ENCODE measurements around the gene NELFA. TPM values are rescaled to one million over a fixed set of nuclear protein-coding genes. Genes with fewer than 3 reads are reported as not detected.

NELFA gene
- total and polyA plus RNA-seq, 4 donors = 7.1 to 11.8 (median 9.3) TPM

DNA sequence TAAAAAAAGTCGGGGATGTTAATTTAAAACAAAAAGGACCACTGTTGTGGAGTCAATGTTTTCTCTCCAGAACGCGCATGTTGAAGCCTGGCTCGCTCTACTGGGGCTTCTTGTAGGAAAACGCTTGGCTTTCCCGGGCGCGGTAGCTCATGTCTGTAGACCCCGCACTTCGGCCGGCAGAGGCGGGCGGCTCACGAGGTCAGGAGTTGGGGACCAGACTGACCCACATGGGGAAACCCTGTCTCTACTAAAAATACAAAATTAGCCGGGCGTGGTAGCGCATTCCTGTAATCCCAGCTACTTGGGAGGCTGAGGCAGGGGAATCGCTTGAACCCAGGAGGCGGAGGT, 15.6 kb downstream of the NELFA start:
- Histone ChIP-seq H3K4me3 (ENCODE audit: low read depth in 1 of 3, low read length in 3 of 3) (no peak overlapping the region), H3K9ac (ENCODE audit: low read depth in 1 of 2, low read length in 2 of 2) (no peak overlapping the region), H3K36me3 (ENCODE audit: control insufficient read depth in 4 of 4, insufficient read depth in 3 of 4, low read depth in 1 of 4, low read length in 3 of 4) (peaks cover 6 to 19% (median 9%) of the 10 kb centered on the region in 4 donors), H3K4me1 (ENCODE audit: control insufficient read depth in 4 of 4, insufficient read depth in 4 of 4, low read length in 3 of 4) (no peaks in the 10 kb centered on the region), H3K27me3 (ENCODE audit: control insufficient read depth in 4 of 4, insufficient read depth in 4 of 4, low read length in 3 of 4) (no peaks in the 10 kb centered on the region), H3K9me3 (ENCODE audit: control insufficient read depth in 4 of 4, low read length in 3 of 4) (no peaks in the 10 kb centered on the region), H3K27ac (ENCODE audit: low read depth in 1 of 2, low read length in 2 of 2) (no peak overlapping the region)
- no peak for DNase-seq (ENCODE audit: low spot score)
- WGBS = 96% methylated on average over 19 of the region's 19 CpGs
- no peak for TF ChIP-seq FOXA1 (IDR thresholded peaks at IDR 0.05)

DNA sequence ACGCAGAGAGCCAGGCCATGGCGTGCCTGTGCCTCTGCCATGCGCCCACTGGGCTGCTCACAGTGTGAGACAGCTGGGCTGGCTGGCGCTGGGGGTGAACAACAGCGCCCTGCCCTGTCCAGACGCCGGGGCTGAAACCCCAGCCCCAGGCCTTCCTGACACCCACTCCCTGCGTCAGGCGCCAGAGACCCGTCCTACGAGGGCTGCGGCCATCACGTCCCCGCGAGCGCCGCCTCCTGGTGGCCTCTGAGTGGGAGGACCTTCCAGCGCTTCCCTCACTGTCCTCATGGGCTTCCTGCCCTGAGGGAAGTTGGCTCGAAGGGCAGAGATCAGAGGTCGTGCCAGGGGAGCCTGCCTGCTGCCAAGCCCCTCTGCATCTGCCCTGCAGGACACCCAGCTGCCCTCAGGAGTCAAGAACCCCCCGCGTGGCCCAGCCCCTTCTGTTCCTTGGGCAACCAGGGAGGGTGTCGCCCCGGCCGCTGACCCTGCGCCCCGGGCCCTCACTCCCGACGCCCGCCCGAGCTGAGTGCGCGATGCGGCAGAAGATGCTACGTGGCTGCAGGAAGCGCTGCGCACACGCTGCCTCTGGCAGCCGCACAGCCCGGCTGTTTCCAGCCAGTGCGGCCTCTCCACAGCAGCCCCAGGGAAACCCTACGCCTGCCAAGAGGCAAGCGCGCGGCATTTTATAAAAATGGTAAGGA, 16.2 kb downstream of the NELFA start:
- Histone ChIP-seq H3K4me1 (ENCODE audit: control insufficient read depth in 4 of 4, insufficient read depth in 4 of 4, low read length in 3 of 4) (no peaks in the 10 kb centered on the region), H3K27ac (ENCODE audit: low read depth in 1 of 2, low read length in 2 of 2) (no peak overlapping the region), H3K36me3 (ENCODE audit: control insufficient read depth in 4 of 4, insufficient read depth in 3 of 4, low read depth in 1 of 4, low read length in 3 of 4) (peaks cover 6 to 21% (median 12%) of the 10 kb centered on the region in 4 donors), H3K9ac (ENCODE audit: low read depth in 1 of 2, low read length in 2 of 2) (no peak overlapping the region), H3K27me3 (ENCODE audit: control insufficient read depth in 4 of 4, insufficient read depth in 4 of 4, low read length in 3 of 4) (no peaks in the 10 kb centered on the region), H3K4me3 (ENCODE audit: low read depth in 1 of 3, low read length in 3 of 3) (no peak overlapping the region), H3K9me3 (ENCODE audit: control insufficient read depth in 4 of 4, low read length in 3 of 4) (no peaks in the 10 kb centered on the region)
- no peak for TF ChIP-seq FOXA1 (IDR thresholded peaks at IDR 0.05)
- TF ChIP-seq HNF4A (conservative IDR thresholded peaks at IDR 0.05) = no peak
- WGBS = 87% methylated on average over 45 of the region's 45 CpGs
- no peak for DNase-seq (ENCODE audit: low spot score)

DNA sequence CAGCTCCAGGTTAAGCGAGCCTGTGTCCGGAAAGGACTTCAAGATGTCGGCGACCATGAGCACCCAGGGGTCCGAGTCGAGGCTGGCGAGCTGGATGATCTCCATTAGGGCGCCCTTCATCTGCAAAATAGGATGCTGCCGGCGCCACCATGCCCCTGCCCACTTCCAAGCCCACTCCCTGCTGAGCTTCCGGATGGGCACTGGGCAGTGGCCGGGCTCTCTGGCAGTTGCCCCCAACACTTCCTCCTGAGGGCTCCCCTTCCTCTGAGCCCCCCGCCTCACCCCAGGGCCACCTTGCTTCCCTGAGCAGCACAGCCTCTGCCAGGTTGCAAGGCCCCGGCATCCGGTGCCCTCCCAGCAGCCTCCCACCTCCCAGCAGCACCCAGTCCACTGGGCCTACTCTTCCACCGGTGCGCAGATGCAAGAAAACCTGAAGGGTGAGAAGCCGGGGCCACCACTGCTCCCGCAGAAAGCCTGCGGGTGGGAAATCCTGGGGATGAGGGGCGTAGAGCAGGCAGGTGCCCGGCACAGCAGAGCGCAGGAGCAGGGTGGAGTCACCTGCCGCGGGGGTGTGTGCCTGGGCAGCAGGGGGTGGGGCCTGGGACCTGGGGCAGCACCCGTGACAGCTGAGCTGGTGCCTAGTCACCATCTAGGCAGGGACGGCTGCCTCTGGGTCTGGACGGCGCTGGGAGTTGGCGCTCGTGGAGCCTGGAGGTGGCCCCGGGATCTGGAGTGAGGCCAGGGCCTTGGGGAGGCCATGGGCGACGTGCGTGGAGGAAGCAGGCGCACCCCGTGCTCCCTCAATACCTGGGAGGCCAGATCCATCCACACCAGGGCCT, 17.0 kb downstream of the NELFA start:
- 96% methylated on average over 37 of the region's 37 CpGs for WGBS
- Histone ChIP-seq H3K4me1 (ENCODE audit: control insufficient read depth in 4 of 4, insufficient read depth in 4 of 4, low read length in 3 of 4) (no peaks in the 10 kb centered on the region), H3K9me3 (ENCODE audit: control insufficient read depth in 4 of 4, low read length in 3 of 4) (no peaks in the 10 kb centered on the region), H3K36me3 (ENCODE audit: control insufficient read depth in 4 of 4, insufficient read depth in 3 of 4, low read depth in 1 of 4, low read length in 3 of 4) (peaks cover 6 to 28% (median 12%) of the 10 kb centered on the region in 4 donors), H3K27ac (ENCODE audit: low read depth in 1 of 2, low read length in 2 of 2) (no peak overlapping the region), H3K9ac (ENCODE audit: low read depth in 1 of 2, low read length in 2 of 2) (no peak overlapping the region), H3K4me3 (ENCODE audit: low read depth in 1 of 3, low read length in 3 of 3) (no peak overlapping the region), H3K27me3 (ENCODE audit: control insufficient read depth in 4 of 4, insufficient read depth in 4 of 4, low read length in 3 of 4) (no peaks in the 10 kb centered on the region)
- DNase-seq (ENCODE audit: low spot score) = no peak
- TF ChIP-seq YY1 (IDR thresholded peaks at IDR 0.05) = no peak
- TF ChIP-seq, protein P1, sequence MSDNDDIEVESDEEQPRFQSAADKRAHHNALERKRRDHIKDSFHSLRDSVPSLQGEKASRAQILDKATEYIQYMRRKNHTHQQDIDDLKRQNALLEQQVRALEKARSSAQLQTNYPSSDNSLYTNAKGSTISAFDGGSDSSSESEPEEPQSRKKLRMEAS (IDR thresholded peaks at IDR 0.05) = no peak
- TF ChIP-seq HNF4G (IDR thresholded peaks at IDR 0.05) = no peak
- TF ChIP-seq FOXA1 (IDR thresholded peaks at IDR 0.05) = no peak
- TF ChIP-seq, protein P2, sequence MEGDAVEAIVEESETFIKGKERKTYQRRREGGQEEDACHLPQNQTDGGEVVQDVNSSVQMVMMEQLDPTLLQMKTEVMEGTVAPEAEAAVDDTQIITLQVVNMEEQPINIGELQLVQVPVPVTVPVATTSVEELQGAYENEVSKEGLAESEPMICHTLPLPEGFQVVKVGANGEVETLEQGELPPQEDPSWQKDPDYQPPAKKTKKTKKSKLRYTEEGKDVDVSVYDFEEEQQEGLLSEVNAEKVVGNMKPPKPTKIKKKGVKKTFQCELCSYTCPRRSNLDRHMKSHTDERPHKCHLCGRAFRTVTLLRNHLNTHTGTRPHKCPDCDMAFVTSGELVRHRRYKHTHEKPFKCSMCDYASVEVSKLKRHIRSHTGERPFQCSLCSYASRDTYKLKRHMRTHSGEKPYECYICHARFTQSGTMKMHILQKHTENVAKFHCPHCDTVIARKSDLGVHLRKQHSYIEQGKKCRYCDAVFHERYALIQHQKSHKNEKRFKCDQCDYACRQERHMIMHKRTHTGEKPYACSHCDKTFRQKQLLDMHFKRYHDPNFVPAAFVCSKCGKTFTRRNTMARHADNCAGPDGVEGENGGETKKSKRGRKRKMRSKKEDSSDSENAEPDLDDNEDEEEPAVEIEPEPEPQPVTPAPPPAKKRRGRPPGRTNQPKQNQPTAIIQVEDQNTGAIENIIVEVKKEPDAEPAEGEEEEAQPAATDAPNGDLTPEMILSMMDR (IDR thresholded peaks at IDR 0.05; ENCODE audit: low read depth, low read length, missing input control) = no peak
- TF ChIP-seq, protein P3, sequence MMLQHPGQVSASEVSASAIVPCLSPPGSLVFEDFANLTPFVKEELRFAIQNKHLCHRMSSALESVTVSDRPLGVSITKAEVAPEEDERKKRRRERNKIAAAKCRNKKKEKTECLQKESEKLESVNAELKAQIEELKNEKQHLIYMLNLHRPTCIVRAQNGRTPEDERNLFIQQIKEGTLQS (IDR thresholded peaks at IDR 0.05) = no peak
- TF ChIP-seq FOXA2 (IDR thresholded peaks at IDR 0.05) = no peak

DNA sequence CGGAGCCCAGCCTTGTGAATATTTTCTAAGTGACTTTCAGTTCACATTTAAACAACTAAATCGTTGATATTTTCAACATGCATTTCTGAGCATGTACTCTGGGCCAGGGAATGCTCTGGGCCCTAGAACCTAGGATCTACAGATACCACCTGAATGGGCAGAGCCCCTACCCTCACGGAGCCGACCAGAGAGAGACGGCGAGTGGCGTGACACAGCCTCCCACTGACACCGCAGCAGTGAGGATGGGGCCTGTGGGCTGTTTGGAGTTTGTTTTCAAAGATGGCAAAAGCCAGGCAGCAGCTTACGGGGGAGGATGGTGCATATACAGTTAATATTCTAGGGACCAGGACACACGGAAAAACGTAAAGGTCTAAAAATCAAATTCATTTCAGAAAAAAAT, 17.7 kb downstream of the NELFA start:
- no peaks in the 10 kb centered on the region for H3K9me3 ChIP-seq (ENCODE audit: control insufficient read depth in 4 of 4, low read length in 3 of 4)
- 96% methylated on average over 11 of the region's 11 CpGs for WGBS
- DNase-seq (ENCODE audit: low spot score) = peak; percentile 25
- no peak overlapping the region for H3K9ac ChIP-seq (ENCODE audit: low read depth in 1 of 2, low read length in 2 of 2)
- peaks cover 6 to 35% (median 15%) of the 10 kb centered on the region in 4 donors for H3K36me3 ChIP-seq (ENCODE audit: control insufficient read depth in 4 of 4, insufficient read depth in 3 of 4, low read depth in 1 of 4, low read length in 3 of 4)
- no peak overlapping the region for H3K27ac ChIP-seq (ENCODE audit: low read depth in 1 of 2, low read length in 2 of 2)
- H3K27me3 ChIP-seq (ENCODE audit: control insufficient read depth in 4 of 4, insufficient read depth in 4 of 4, low read length in 3 of 4) = no peaks in the 10 kb centered on the region
- no peak overlapping the region for H3K4me3 ChIP-seq (ENCODE audit: low read depth in 1 of 3, low read length in 3 of 3)
- no peaks in the 10 kb centered on the region for H3K4me1 ChIP-seq (ENCODE audit: control insufficient read depth in 4 of 4, insufficient read depth in 4 of 4, low read length in 3 of 4)
- TF ChIP-seq RXRA (IDR thresholded peaks at IDR 0.05) = no peak
- TF ChIP-seq, protein P2 (IDR thresholded peaks at IDR 0.05; ENCODE audit: low read depth, low read length, missing input control) = no peak
- TF ChIP-seq NR2F2 (IDR thresholded peaks at IDR 0.05) = no peak
- TF ChIP-seq SP1 (IDR thresholded peaks at IDR 0.05) = no peak
- TF ChIP-seq EGR1 (IDR thresholded peaks at IDR 0.05; ENCODE audit: low read depth in 2 of 2) = no peak
- no peak for TF ChIP-seq FOXA1 (IDR thresholded peaks at IDR 0.05)
- TF ChIP-seq, protein P3 (IDR thresholded peaks at IDR 0.05) = no peak
- TF ChIP-seq, protein P4, sequence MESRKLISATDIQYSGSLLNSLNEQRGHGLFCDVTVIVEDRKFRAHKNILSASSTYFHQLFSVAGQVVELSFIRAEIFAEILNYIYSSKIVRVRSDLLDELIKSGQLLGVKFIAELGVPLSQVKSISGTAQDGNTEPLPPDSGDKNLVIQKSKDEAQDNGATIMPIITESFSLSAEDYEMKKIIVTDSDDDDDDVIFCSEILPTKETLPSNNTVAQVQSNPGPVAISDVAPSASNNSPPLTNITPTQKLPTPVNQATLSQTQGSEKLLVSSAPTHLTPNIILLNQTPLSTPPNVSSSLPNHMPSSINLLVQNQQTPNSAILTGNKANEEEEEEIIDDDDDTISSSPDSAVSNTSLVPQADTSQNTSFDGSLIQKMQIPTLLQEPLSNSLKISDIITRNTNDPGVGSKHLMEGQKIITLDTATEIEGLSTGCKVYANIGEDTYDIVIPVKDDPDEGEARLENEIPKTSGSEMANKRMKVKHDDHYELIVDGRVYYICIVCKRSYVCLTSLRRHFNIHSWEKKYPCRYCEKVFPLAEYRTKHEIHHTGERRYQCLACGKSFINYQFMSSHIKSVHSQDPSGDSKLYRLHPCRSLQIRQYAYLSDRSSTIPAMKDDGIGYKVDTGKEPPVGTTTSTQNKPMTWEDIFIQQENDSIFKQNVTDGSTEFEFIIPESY (IDR thresholded peaks at IDR 0.05) = no peak
- TF ChIP-seq GABPA (IDR thresholded peaks at IDR 0.05 in 1 of 2, conservative IDR thresholded peaks at IDR 0.05 in 1 of 2) = no peak
